ENCODE data around the gene IL36RN.

Gene IL36RN

GRCh38 chr2:113102133-113102532 is 43.1 kb downstream of the IL36RN start:
- TF ChIP-seq, protein P1, sequence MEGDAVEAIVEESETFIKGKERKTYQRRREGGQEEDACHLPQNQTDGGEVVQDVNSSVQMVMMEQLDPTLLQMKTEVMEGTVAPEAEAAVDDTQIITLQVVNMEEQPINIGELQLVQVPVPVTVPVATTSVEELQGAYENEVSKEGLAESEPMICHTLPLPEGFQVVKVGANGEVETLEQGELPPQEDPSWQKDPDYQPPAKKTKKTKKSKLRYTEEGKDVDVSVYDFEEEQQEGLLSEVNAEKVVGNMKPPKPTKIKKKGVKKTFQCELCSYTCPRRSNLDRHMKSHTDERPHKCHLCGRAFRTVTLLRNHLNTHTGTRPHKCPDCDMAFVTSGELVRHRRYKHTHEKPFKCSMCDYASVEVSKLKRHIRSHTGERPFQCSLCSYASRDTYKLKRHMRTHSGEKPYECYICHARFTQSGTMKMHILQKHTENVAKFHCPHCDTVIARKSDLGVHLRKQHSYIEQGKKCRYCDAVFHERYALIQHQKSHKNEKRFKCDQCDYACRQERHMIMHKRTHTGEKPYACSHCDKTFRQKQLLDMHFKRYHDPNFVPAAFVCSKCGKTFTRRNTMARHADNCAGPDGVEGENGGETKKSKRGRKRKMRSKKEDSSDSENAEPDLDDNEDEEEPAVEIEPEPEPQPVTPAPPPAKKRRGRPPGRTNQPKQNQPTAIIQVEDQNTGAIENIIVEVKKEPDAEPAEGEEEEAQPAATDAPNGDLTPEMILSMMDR (IDR thresholded peaks at IDR 0.05; ENCODE audit: control extremely low read depth, extremely low read depth, low read depth, missing control alignments): no peak
- CTCF ChIA-PET: interaction anchor here (0.8 to 2.4 kb wide), 5 partner anchors 14 to 288 kb away, joined by 3 to 9 read pairs (median 5); no protein-coding TSS in a partner anchor
- POLR2A ChIA-PET: no interaction called here
- no peak for DNase-seq (ENCODE audit: extremely low spot score)

- TF ChIP-seq, protein P1 (IDR thresholded peaks at IDR 0.05; ENCODE audit: control extremely low read depth, extremely low read depth, low read depth, missing control alignments): no peak
- CTCF ChIA-PET: interaction anchor here (2.4 kb wide), 1 partner anchor 13 kb away, joined by 6 read pairs; no protein-coding TSS in a partner anchor
- POLR2A ChIA-PET: no interaction called here
- no peak for DNase-seq (ENCODE audit: extremely low spot score)
Measured at GRCh38 chr2:113103277-113103676, 44.3 kb downstream of the IL36RN start.

DNA sequence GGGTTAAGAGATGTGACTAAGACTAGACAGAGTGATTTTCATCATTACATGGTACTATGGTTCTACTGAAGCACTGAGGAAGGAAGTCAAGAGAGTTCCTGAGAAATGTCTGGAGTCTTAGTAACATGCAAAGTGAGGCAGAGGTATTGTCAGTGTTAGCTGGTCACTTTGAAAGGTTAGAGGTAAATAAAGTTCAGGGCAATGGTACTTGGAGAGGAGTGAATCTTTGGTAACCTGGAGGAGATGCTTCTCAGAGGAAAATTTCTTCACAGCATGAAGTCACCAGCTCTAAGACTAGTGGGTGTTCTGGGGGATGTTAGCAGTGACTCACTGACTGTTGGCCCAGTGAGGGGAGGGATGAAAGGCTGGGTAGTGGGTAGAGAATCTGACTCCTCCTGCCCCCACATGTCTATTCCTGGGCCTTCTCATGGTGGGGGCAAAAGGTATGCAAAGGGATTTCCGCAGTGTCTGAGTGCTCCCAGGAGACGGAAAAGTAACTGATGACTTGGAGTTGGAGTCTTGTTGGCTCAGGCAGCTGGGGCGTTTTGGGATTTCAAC is 45.1 kb downstream of the IL36RN start:
- POLR2A ChIA-PET: no interaction called here
- TF ChIP-seq, protein P1 (IDR thresholded peaks at IDR 0.05; ENCODE audit: control extremely low read depth, extremely low read depth, low read depth, missing control alignments): no peak
- CTCF ChIA-PET: interaction anchor here (1.3 to 2.4 kb wide), 3 partner anchors 9 to 32 kb away, joined by 4 to 6 read pairs (median 5); no protein-coding TSS in a partner anchor
- DNase-seq (ENCODE audit: extremely low spot score): no peak

GRCh38 chr2:113105047-113105785 is 46.2 kb downstream of the IL36RN start:
- POLR2A ChIA-PET: no interaction called here
- TF ChIP-seq, protein P1 (IDR thresholded peaks at IDR 0.05; ENCODE audit: control extremely low read depth, extremely low read depth, low read depth, missing control alignments): no peak
- no peak for DNase-seq (ENCODE audit: extremely low spot score)
- CTCF ChIA-PET: interaction anchor here (1.0 to 1.6 kb wide), 4 partner anchors 8 to 31 kb away, joined by 3 to 5 read pairs (median 4); no protein-coding TSS in a partner anchor

- CTCF ChIA-PET: interaction anchor here (1.0 to 6.7 kb wide), 3 partner anchors 10 to 31 kb away, joined by 4 to 50 read pairs (median 4); no protein-coding TSS in a partner anchor
- POLR2A ChIA-PET: no interaction called here
- no peak for DNase-seq (ENCODE audit: extremely low spot score)
- TF ChIP-seq, protein P1 (IDR thresholded peaks at IDR 0.05; ENCODE audit: control extremely low read depth, extremely low read depth, low read depth, missing control alignments): no peak
Measured at GRCh38 chr2:113111121-113111520, 52.1 kb downstream of the IL36RN start.

GRCh38 chr2:113111823-113112287 is 52.9 kb downstream of the IL36RN start:
- DNase-seq (ENCODE audit: extremely low spot score): no peak
- ChIA-PET CTCF (interaction anchor here (0.6 to 6.7 kb wide), 3 partner anchors 25 to 32 kb away, joined by 3 to 50 read pairs (median 3); no protein-coding TSS in a partner anchor), POLR2A (no interaction called here)

More at GRCh38 chr2:113111823-113112287, 52.9 kb downstream of the IL36RN start:
- TF ChIP-seq, protein P1 (IDR thresholded peaks at IDR 0.05; ENCODE audit: control extremely low read depth, extremely low read depth, low read depth, missing control alignments): no peak
